Kidney (tissue), 14 donors: ENCODE measurements around the gene FMNL2. TPM values are rescaled to one million over a fixed set of nuclear protein-coding genes. Genes with fewer than 3 reads are reported as not detected.

ENCODE experiments used
- DNase-seq, 5 donors: peaks; one replicate each; pipeline ENCODE4 v3.0.0-alpha.2; 2013 to 2020
- FAIRE-seq: peaks from 2 replicates; lab custom pipeline; 2012; peaks lifted over from hg19 to GRCh38; lab: Jason Lieb, UNC
- H3K27ac ChIP-seq, 2 donors: one replicate each; pipeline ENCODE4 v1.7.0; 2013; ENCODE audit warnings: low read depth in 2 of 2, low read length in 2 of 2, inconsistent platforms in 1 of 2
- H3K27me3 ChIP-seq: one replicate; pipeline ENCODE4 v1.7.1; 2013; ENCODE audit warnings: low read length, inconsistent platforms; ENCODE audit not compliant: control insufficient read depth, insufficient read depth
- H3K36me3 ChIP-seq, 3 donors: one replicate each; pipeline versions ENCODE4 v1.7.0 to v1.7.1; 2013; ENCODE audit warnings: low read length in 3 of 3, control low read depth in 1 of 3, inconsistent platforms in 1 of 3; ENCODE audit not compliant: insufficient read depth in 3 of 3, control insufficient read depth in 2 of 3
- H3K4me1 ChIP-seq, 3 donors: one replicate each; pipeline versions ENCODE4 v1.7.0 to v1.7.1; 2013; ENCODE audit warnings: low read length in 3 of 3, inconsistent platforms in 1 of 3, low read depth in 1 of 3; ENCODE audit not compliant: control insufficient read depth in 2 of 3, insufficient read depth in 2 of 3
- H3K4me3 ChIP-seq, 3 donors: one replicate each; pipeline versions ENCODE4 v1.7.0 to v1.8.1; 2013; ENCODE audit warnings: low read length in 3 of 3, control low read depth in 1 of 3, inconsistent platforms in 1 of 3
- H3K9ac ChIP-seq, 3 donors: one replicate each; pipeline versions ENCODE4 v1.7.0 to v1.7.1; 2013; ENCODE audit warnings: low read length in 3 of 3, control low read depth in 1 of 3, inconsistent platforms in 1 of 3
- H3K9me3 ChIP-seq, 3 donors: one replicate each; pipeline versions ENCODE4 v1.7.0 to v1.7.1; 2013; ENCODE audit warnings: low read length in 3 of 3, control low read depth in 1 of 3, inconsistent platforms in 1 of 3; ENCODE audit not compliant: control insufficient read depth in 2 of 3, insufficient read depth in 1 of 3
- CTCF ChIP-seq: IDR thresholded peaks from 3 replicates; pipeline ENCODE4 v1.5.1; 2012; ENCODE audit warnings: mild to moderate bottlenecking, moderate library complexity, borderline replicate concordance; ENCODE audit not compliant: insufficient read depth; ENCODE audit errors: extremely low read depth
- intact Hi-C: fragments of 100-400 bp; cut with DNase I; formaldehyde crosslinking; loops from one replicate; pipeline ENCODE4 v1.11.1; 2022
- polyA plus RNA-seq: library from polyadenylated mRNA; stranded (reverse); fragments of 350-450 nt; fragmentation: Illumina TruSeq; extraction: RNeasy Lipid Tissue Mini Kit (QIAGEN cat#74804); gene quantifications from one replicate; pipeline ENCODE4 v1.2.3, GENCODE V29; 2014; ENCODE audit warnings: low read depth, low replicate concordance; ENCODE audit not compliant: insufficient read depth
- total RNA-seq: library from RNA; stranded (reverse); fragmentation: NEBNext Ultra II Directional; extraction: Animal tissue kit (Norgen Biotek cat#: 25700); gene quantifications from one replicate; pipeline ENCODE4 v1.2.1, GENCODE V29; 2021
- donor health status: control.
- donor health status: control.
- donor health status: control.
- donor health status: control.
- donor health status: control.
- donor health status: DM: yes; HTN: yes; CAD: no.
- donor health status: Normal renal cell carcinoma (clear cell type).

Gene FMNL2
- total and polyA plus RNA-seq, 2 donors from 2014 or later, result 10.7 to 39.1 TPM

GRCh38 chr2:152508446-152508845 lies 173.5 kb downstream of the FMNL2 start:
- Histone ChIP-seq H3K27me3 (no peaks in the 10 kb centered on the region), H3K9me3 (no peaks in the 10 kb centered on the region), H3K9ac (no peak overlapping the region), H3K4me3 (no peak overlapping the region), H3K27ac (no peak overlapping the region), H3K4me1 (peaks cover 0 to 15% (median 4%) of the 10 kb centered on the region in 3 donors), H3K36me3 (no peaks in the 10 kb centered on the region)
- DNase-seq, result peak in 3 of 5 donors; percentile 24 to 60 (median 55)
- no peak for TF ChIP-seq CTCF
- intact Hi-C loops, result no loop called here
- FAIRE-seq, result no peak

- intact Hi-C loops, result no loop called here
These were observed 175.0 kb downstream of the FMNL2 start for GRCh38 chr2:152509772-152510491.

GRCh38 chr2:152510621-152511020 lies 175.6 kb downstream of the FMNL2 start:
- intact Hi-C loops, result no loop called here
- FAIRE-seq, result no peak
- no peak overlapping the region for H3K4me3 ChIP-seq
- no peak for TF ChIP-seq CTCF
- H3K9me3 ChIP-seq, result no peaks in the 10 kb centered on the region
- H3K27ac ChIP-seq, result no peak overlapping the region
- H3K27me3 ChIP-seq, result no peaks in the 10 kb centered on the region
- H3K9ac ChIP-seq, result no peak overlapping the region
- no peak for DNase-seq
- H3K4me1 ChIP-seq, result peaks cover 0 to 9% (median 4%) of the 10 kb centered on the region in 3 donors
- H3K36me3 ChIP-seq, result no peaks in the 10 kb centered on the region

More at GRCh38 chr2:152509772-152510491, 175.0 kb downstream of the FMNL2 start:
- H3K9ac ChIP-seq, result no peak overlapping the region
- no peak overlapping the region for H3K4me3 ChIP-seq
- FAIRE-seq (no peak), DNase-seq (no peak)
- peaks cover 0 to 10% (median 4%) of the 10 kb centered on the region in 3 donors for H3K4me1 ChIP-seq
- no peak for TF ChIP-seq CTCF
- no peaks in the 10 kb centered on the region for H3K9me3 ChIP-seq
- H3K36me3 ChIP-seq, result no peaks in the 10 kb centered on the region
- no peaks in the 10 kb centered on the region for H3K27me3 ChIP-seq
- H3K27ac ChIP-seq, result no peak overlapping the region
